EL (cell line): ENCODE data around the gene TRMT10A.

Source experiments
- DNase-seq: peaks from one replicate; pipeline ENCODE4 v3.0.0-alpha.2; 2016

The TRMT10A gene, protein sequence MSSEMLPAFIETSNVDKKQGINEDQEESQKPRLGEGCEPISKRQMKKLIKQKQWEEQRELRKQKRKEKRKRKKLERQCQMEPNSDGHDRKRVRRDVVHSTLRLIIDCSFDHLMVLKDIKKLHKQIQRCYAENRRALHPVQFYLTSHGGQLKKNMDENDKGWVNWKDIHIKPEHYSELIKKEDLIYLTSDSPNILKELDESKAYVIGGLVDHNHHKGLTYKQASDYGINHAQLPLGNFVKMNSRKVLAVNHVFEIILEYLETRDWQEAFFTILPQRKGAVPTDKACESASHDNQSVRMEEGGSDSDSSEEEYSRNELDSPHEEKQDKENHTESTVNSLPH

DNA sequence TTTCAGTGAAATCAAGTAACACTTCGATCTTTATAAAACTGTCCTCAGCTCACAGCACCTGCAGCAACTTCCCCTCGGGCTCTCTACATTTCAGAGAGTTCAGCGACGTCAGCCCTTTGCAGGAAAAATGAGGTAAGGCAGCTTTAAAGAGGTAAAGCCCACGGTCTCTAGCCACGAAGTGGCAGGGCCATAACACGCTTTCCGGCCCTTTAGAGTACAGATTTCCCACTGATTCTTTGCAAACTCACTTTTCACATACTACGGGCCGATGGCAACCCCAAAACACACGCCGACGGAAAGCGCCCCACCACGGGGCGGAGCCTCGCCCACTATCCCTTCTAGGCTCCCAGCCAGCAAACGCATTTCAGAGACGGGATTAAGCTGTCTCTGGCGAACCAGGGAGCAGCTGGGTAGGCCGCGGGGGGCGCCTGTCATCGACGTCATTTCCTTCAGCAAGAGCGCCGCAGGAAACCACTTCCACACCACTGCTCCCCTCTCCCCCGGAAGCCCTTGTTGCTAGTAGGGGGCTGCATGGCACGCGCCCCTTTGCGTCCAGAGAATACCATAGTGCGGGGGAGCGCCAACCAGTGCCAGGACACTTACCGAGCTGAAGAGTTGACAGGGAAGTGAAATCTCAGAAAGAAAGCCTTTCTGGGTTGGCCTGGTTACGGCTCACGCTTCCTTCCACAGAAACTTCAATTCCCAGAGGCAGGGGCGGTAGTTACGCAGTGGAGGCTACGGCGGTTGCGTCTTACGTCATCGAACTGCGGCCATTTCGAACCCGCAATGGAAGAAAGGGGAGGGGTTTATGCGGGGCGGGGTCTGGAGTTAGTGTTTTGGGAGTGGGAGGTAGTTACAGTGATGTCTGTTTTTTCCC lies at the start of gene TRMT10A:
TSS of gene TRMT10A (minus strand) at position 730 of the 877 bp plus-strand sequence. CDS start 4,701 bp downstream, outside the sequence.
- DNase-seq: peak; percentile 97

DNA sequence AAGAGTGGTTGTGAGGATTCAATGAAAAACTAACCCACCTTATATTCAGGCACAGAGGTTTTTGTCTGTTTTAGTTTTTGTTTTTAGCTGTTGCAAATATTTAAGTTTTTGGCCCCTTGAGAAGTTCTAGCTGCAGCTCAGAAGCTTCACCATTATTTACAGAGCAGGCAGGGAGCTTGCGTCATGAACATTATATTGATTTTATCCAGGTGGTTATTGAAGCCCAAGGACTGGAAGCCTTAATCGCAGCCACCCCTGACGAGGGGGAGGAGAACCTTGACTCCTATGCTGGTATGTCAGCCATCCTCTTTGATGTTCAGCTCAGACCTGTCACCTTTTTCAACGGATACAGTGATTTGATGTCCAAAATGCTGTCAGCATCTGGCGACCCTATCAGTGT lies 48.9 kb upstream of the TRMT10A start:
- DNase-seq: no peak

DNA sequence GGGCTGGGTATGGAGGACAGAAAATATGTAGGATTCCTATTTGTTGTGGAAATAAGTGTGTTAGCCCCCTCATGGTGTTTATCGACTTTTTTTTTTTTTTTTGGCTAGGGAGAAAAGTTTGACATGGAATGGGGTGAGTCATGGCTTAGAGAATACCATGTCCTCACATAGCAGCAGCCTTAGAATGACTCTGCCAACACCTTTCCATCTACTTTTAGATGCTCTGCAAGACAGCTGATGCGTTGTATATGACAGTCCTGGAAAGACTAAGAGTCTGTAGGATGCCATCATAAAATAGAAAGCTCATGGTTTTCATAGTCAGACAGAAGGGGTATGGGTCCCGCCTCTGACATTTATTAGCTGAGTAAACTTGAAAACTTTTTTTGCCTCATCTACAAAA lies 48.4 kb upstream of the TRMT10A start:
- no peak for DNase-seq

DNA sequence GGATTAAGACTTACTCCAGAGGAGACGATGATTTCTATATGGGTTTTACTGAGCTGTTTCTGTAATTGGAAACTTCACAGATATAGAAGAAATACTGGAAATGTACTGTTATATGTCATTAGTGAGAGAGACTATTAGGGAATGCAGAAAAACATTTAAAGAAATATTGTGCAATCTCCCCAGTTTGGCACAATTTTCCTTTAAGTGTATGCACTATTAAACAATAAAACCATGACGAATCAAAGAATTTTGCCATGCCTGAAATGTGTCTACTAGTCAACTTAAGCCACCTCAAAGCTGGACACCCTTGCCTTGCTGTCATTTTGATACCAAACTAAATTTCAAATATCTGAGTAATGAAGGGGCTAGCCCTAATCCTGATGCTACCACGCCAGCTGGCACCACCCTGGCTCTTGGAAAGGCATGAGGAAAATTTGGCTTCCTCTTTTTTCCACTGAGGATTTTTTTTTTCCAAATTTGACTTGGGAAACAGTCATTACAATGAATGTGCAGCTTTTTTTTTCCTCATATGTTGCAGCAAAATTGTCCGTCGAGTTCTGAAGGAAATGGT lies 46.9 kb upstream of the TRMT10A start:
- DNase-seq: no peak

DNA sequence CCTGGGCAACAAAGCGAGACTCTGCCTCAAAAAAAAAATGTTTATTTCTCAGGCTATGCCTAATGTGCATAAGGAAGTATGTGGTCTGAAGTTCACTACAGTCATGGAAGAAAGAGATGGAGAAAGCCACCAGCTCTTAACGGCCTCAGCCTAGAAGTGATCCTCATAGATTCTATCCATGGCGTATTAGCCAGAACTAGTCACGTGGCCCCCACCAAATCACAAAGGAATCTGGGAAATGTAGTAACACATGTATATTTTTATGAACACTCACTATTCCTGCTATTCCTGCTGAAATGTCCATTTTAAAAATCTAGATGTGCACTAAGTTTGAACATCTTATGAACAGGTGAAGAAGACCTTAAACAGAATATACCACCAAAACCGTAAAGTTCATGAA lies 44.6 kb upstream of the TRMT10A start:
- DNase-seq: no peak

DNA sequence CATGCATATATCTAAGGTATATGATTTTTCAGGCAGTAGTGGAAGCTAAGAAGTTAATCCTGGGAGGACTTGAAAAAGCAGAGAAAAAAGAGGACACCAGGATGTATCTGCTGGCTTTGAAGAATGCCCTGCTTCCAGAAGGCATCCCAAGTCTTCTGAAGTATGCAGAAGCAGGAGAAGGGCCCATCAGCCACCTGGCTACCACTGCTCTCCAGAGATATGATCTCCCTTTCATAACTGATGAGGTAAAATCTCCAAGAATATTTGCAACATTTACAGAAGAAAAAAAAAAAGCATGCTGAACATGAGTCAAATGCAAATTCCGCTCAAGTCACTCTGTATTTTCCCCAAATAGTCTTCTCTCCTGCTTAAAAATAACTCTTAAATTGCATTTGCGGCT lies 42.9 kb upstream of the TRMT10A start:
- no peak for DNase-seq

DNA sequence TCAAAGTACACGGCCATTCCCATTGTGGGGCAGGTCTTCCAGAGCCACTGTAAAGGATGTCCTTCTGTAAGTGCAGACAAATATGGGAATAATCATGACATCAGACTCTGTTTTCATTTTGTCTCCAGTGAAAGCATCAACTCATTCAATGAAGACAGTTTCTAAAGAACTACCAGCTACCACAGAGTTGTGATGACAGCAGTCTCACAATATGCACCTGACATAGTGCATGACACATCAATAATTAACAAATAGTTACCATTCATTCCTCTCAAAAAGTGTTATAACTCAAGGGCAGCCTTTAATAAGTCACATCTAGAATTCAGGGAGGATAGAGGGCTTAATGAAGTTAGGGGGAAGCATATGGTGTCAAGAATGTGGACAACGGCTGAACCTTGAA lies 31.0 kb upstream of the TRMT10A start:
- no peak for DNase-seq

DNA sequence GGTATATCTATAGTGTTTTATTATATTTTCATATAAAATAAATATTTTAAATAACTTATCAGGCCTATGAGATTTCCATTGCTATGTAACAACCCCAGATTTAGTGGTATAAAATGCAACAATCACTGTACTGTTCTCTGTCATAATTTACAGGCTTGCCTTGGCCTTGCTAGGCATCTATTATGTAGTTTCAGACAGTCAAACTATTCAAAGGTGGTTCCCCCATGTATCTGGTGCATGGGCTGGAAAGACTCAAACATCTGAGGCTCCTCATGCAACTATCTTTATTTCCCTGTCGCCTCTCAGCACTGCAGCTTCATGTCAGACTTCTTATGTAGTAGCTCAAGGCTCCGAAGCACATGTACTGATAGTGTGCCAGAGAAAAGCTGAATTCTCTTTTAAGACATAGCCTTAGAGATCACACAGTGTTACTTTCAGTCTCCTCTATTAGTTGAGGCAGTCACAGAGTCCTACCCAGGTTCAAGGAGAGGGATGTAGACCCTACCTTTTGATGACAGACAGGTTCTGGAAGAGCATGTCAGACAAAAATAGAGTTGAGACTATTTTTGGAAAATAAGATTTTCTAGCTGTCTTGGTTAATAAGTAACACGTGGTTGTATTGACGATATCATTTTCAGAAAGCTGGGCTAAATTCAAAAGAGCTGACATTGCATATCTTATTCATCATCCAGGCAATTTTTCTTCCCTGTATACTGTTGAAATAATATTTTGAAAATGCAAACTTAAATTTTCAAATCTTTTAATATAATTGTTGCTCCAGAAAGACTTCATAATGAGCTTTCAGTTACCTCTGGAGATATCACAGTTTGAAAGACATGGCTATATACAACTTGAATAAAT lies 30.2 kb upstream of the TRMT10A start:
- DNase-seq: no peak

DNA sequence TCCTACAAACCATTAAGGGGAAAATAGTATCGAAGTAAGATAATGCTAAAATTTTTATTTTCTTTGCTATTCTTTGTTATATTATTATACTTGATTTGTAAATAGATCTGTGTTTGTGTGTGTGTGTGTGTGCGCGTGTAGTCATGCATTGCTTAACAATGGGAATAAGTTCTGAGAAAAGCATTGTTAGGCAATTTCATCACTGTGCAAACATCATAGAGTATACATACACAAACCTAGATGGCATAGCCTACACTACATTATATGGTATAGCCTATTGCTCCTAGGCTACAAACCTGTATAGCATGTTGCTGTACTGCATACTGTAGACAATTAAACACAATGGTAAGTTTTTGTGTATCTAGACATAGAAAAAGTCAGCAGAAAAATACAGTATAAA lies 27.9 kb upstream of the TRMT10A start:
- no peak for DNase-seq

DNA sequence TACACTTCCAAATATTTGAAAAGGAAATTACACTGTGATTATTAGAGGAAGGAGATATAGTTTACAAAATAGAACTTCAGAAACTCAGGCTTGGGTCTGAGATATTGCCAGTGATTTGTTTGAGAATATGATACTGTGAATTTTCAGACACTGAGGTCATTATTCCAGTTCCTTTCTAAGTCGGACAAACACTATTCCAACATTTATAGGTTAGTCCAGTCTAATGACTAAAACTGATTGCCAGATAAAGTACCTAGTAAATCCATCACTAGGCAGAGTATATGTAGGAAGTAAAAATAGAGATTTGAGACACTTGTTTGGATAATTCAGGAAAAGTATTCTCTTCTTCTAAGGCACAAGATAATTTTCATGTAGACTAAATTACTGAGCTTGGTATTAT lies 24.0 kb upstream of the TRMT10A start:
- DNase-seq: no peak

DNA sequence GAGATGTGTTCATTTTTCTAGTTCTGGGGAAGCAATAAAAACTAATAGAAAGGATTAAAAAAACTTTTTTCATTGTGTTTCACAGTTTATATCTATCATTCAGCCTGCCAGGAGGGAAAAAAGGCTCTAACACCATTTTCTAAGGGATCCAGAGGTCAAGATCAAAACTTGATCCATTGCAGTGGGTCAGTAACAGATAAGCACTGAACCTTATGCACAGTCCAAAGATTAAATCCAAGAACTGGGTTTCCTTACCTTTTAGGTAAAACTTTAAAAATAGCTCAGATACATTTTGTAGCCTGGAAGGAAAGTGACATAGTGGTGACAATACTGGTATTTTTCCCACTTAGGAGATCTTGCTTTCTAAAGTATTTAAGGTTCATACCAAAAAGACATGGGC lies 23.5 kb upstream of the TRMT10A start:
- DNase-seq: no peak

DNA sequence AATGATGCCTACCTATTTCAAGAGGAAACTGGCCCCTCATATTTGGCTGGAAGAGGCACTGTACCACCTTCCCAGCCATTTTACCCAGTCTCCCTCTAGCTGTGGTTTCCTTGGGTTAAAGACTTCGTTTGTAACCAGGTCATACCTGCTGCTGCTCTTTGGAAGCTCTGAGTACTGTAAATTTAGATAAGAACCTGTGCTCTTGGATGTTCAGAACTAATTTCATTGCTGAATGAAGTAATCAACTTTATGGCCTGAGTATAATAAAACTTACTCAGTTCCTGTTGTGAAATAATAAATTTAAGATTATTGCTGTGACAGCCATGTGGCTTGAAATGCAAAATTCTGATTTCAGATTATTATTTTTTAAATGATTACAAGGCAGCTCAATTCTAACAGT lies 23.0 kb upstream of the TRMT10A start:
- no peak for DNase-seq

DNA sequence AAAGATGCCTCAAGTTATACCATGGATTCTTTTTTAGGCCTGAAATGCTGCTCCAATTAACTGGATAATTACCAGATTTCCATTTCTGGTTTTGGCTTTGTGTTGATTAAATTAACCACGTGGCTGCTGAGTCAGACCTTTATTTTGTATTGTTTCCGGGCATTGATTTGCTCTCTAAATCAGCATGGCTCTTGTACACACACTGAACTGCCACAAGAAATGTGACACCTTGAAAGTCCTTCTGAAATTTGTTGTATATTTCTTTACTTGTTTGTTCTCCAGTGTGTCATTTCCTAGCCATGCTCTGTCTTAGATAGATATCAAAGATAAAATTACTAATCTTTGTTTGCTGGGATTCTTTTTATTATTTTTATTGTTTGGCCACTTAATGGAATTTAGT lies 22.5 kb upstream of the TRMT10A start:
- DNase-seq: no peak

DNA sequence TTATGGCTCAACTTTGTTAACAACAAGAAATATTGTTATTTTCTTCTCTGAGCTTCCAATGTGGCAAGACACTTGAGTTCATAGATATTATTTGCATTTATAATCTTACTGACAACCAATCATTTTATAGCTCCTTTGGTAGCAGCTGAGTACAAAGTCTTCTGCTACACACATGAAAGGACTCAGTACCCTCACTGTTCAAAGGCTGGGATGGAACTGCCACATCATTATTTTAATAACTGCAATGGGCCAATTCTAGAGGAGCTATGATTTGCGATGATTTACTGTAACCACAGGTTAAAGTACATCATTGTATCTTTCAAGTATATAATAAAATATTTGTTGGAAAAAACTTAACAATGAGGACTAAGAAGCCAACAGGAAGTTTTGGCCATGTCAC lies 21.7 kb upstream of the TRMT10A start:
- no peak for DNase-seq

DNA sequence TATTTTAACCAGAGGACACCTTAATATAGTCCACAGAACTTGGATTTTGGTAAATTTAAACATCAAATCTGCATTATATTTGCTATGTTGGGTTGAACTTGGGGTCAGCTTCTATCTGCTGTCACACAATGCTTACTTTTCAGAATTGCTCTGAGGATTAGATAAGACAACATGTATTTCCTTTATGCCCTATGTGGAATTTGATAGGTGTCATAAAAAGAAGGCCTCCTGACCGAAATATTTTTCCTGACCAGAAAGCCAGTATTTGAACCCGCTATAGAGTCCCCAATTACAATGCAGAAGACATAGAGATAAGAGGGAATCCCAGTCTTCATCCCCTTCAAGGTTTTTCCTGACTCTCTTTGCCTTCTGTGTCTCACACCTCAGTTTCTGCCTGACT lies 14.9 kb upstream of the TRMT10A start:
- no peak for DNase-seq

DNA sequence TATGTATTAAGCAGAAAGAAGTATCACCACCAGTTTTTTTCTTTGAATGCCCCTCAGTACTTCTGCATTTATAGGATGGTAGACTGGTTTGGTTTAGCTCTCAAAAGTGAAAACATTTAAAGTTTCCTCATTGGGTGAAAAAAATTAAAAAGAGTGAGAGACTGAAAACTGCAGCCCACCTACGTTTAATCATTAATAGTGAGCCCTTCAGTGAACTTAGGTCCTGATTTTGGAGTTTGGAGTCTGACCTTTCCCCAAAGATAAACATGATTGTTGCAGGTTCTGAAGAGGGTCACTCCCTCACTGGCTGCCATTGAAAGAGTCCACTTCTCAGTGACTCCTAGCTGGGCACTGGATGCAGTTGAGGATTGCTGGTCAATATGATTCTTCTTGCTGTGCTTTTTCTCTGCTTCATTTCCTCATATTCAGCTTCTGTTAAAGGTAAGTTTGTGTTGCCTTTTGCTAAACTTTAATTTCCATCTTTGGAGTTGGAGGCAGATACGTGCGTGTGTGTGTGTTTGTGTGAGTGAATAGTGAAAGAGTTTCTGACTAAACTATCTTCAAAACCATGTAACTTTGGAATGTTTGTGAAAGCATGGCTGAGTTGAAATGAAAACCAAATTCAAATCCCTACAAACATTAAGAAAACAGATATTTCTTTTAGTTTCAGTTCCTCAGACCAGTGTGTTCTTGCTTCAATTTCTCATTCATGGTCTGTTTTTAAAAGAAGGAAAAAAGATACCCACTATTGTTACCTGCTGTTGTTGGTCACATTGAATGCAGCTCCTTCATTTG lies 10.9 kb upstream of the TRMT10A start, which contains the start of gene MTTP:
TSS of gene MTTP (plus strand) at position 295 of the 795 bp plus-strand sequence. CDS start at position 381, 86 bp downstream.
- no peak for DNase-seq

DNA sequence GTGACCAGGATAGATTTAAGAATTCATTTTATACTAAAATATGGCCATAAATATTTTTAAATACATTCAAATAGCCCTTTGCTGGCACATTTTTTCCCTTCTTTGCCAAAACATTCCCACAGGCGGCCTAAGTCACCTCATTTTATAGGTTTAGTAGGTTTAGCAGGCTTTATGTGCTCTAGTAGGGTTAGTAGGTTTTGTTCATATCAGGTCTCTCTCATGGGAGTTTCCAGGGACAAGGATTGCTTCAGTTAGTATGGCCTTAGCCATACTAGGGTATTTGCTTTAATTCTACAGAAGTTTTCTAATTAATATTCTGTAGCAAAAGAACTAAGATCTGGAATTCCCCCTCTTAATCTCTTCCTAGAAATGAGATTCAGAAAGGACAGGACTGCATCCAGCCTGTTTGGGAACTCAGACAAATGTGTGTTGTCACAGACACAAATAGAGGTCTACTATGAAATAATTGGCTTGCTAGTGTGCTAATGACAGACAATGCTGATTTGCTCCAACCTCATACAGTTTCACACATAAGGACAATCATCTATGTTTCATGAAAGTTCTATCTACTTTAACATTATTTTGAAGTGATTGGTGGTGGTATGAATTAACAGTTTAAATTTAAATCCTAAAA lies 10.0 kb upstream of the TRMT10A start:
- DNase-seq: no peak

DNA sequence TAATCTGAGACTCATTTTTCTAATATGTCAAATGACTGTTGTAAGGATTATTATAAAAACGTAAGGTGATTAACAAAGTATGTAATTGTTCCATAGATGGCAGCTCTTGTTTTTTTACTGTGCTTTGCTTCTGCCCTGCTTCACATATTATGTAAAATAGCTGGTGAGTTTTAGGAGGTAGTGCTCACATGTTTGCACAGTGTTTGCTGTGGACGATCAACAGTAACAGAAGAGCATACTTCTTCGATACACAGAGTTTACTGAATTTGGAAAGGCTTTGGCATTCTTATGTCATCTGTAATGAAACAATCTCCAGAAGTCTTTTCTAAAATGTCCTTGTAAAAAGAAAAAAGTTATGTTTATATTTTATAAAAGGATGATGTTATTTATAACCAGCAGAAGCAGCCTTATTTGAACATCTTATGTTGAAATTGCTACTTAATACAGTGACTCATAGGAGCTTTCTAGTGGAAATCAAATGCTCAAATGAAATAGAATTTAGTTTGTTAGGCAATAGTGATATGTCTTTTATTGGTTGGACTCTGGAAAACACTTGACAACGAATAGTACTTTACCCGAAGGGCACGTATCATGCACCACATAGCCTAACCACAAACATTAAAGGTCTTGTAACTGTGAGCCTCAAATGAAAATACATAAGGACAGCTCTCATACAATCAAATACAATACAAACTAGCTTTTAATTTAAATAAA lies 8.8 kb upstream of the TRMT10A start:
- DNase-seq: no peak

DNA sequence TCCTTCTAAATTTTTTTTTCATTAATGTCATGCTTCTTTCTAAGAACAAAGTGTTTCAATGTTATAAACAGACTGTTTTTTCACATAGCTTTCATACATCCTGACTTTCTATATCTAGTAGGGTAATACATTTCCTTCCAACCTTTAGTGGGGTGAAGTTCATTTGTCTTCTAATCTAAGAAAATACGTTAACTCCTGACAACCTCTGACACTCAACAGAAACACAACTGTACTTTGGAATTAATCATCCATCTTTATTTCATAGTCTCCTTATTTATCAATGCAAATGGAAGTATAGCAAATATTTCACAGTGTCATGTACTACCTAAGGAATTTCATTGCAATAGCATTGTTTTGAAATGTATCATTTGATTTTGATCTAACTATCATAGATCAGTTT lies 8.0 kb upstream of the TRMT10A start:
- no peak for DNase-seq

DNA sequence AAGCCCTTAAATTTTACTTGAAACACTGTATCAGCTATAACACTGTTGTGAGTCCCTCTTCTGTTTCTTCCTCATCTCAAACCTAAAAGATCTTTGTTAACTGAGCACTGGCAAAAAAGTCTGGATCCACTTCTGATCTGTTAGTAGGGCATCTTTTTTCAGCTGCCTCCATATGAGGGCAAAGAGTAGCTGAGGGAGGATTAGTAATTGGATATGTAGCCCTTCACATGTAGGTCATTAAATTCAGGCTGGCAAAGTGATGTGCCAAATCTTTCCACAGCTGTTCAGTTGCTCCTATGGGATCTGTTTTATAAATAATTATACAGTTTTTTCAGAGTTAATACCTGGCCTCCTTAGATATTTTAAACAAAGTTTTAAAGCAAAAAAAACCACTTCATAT lies 1.1 kb upstream of the TRMT10A start:
- DNase-seq: no peak

DNA sequence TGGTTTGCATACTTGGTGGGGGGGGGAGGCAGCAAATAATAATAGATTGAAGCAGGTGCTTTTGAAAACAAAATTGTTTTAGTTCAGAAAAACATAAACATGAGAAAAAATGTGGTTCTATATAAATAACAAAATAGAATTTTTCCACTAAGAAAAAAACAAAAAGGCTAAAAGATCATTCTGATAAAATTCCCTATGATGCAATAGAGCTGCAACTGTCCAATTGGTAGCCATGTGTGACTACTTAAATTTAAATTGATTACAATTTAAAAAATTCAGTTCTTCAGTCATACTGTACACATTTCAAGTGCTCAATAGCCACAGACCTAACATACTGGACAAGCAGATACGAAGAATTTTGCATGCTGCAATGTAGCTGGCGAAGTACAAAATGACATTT lies 11.0 kb downstream of the TRMT10A start:
- DNase-seq: no peak
